ENCODE results near the gene MS4A4A. TPM values are rescaled to one million over a fixed set of nuclear protein-coding genes. Genes with fewer than 3 reads are reported as not detected.

Gene MS4A4A
- polyA plus RNA-seq, 1 donor from 2014 or later: not detected

- Histone ChIP-seq H3K4me3 (ENCODE audit: low read length) (no peak overlapping the region), H3K4me2 (ENCODE audit: low read length) (no peak overlapping the region), H3F3A (ENCODE audit: insufficient read depth, low read length, poor library complexity, severe bottlenecking) (no peaks in the 10 kb centered on the region), H3K79me2 (replicated peaks; ENCODE audit: insufficient read depth, low read length) (no peaks in the 10 kb centered on the region), H3K9ac (ENCODE audit: low read length) (no peak overlapping the region), H3K36me3 (ENCODE audit: insufficient read depth, low read length) (no peaks in the 10 kb centered on the region), H4K20me1 (ENCODE audit: insufficient read depth) (no peaks in the 10 kb centered on the region), H3K9me2 (ENCODE audit: insufficient read depth, low read length) (no peaks in the 10 kb centered on the region), H3K27me3 (ENCODE audit: insufficient read depth, low read depth, low read length) (no peaks in the 10 kb centered on the region), H3K9me3 (ENCODE audit: low read length) (no peaks in the 10 kb centered on the region), H2AFZ (ENCODE audit: low read depth, low read length) (no peak overlapping the region), H3K27ac (ENCODE audit: low read length) (no peak overlapping the region)
- TF ChIP-seq RAD21 (conservative IDR thresholded peaks at IDR 0.05): no peak
Observed at GRCh38 chr11:60357771-60358170, 77.3 kb downstream of the MS4A4A start.

Other genes with a start within 250 kb of the MS4A4A start
- not detected in 2 replicates for gene OOSP2, start 240.3 kb upstream of the MS4A4A start, polyA plus RNA-seq
- gene MS4A3, start 224.0 kb upstream of the MS4A4A start, polyA plus RNA-seq: not detected in 2 replicates
- gene MS4A2, start 192.0 kb upstream of the MS4A4A start, polyA plus RNA-seq: not detected in 2 replicates
- not detected in 2 replicates for gene MS4A6A, start 97.6 kb upstream of the MS4A4A start, polyA plus RNA-seq
- gene MS4A4E, start 37.5 kb upstream of the MS4A4A start, polyA plus RNA-seq: not detected in 2 replicates
- not detected in 2 replicates for gene MS4A6E, start 46.6 kb downstream of the MS4A4A start, polyA plus RNA-seq
- gene MS4A7, start 97.9 kb downstream of the MS4A4A start, polyA plus RNA-seq: 0.10 TPM in 1 of 2 replicates, not detected in the other
- not detected in 2 replicates for gene MS4A14, start 115.8 kb downstream of the MS4A4A start, polyA plus RNA-seq
- gene MS4A5, start 148.9 kb downstream of the MS4A4A start, polyA plus RNA-seq: not detected in 2 replicates
- gene MS4A1, start 175.2 kb downstream of the MS4A4A start, polyA plus RNA-seq: not detected in 2 replicates
- gene MS4A12, start 212.1 kb downstream of the MS4A4A start, polyA plus RNA-seq: not detected in 2 replicates
- gene MS4A13, start 234.7 kb downstream of the MS4A4A start, polyA plus RNA-seq: not detected in 2 replicates